SK-N-SH (cell line): ENCODE results near the gene TIMM29. TPM values are rescaled to one million over a fixed set of nuclear protein-coding genes. Genes with fewer than 3 reads are reported as not detected.

Source experiments
- CTCF ChIA-PET: fragments of 300-600, 350-600 bp; formaldehyde crosslinking; extraction: SDS; loops from one replicate; lab custom pipeline; 2021; lab: Yijun Ruan, JAX
- POLR2A ChIA-PET: fragments of 350-600 bp; sonication (Branson Sonifier 250); formaldehyde crosslinking; extraction: SDS; loops from one replicate; lab custom pipeline; 2020; ENCODE audit warnings: antibody characterized with exemption, inconsistent platforms; lab: Yijun Ruan, JAX
- DNase-seq: peaks from one replicate; pipeline ENCODE4 v3.0.0; 2012
- H2AFZ ChIP-seq: fragments of 200-600 bp; sonication (generic); 2 replicates; pipeline ENCODE4 v1.8.1; 2016; ENCODE audit warnings: antibody characterized with exemption, mild to moderate bottlenecking, low read depth
- H3F3A ChIP-seq: fragments of 200-600 bp; sonication (generic); replicated peaks from 2 replicates; pipeline ENCODE3; 2016; ENCODE audit warnings: antibody characterized with exemption, mild to moderate bottlenecking; ENCODE audit not compliant: insufficient read depth
- H3K27ac ChIP-seq, 2 experiments: fragments of 200-500 bp in 1 of 2; fragments of 200-600 bp in 1 of 2; sonication (Bioruptor generic) in 1 of 2; sonication (generic), shearing (Covaris generic) in 1 of 2; 2 replicates each; pipeline versions ENCODE4 v1.5.1 to v1.6.1; 2014 to 2016; ENCODE audit warnings: low read depth in 2 of 2, inconsistent platforms in 1 of 2, low read length in 1 of 2, mild to moderate bottlenecking in 1 of 2, mixed read lengths in 1 of 2
- H3K27me3 ChIP-seq: fragments of 200-600 bp; sonication (generic), shearing (Covaris generic); 2 replicates; pipeline ENCODE4 v1.6.1; 2016; ENCODE audit warnings: mixed run types; ENCODE audit not compliant: insufficient read depth
- H3K36me3 ChIP-seq, 2 experiments: fragments of 200-500 bp in 1 of 2; fragments of 200-600 bp in 1 of 2; sonication (Bioruptor generic) in 1 of 2; sonication (generic) in 1 of 2; replicated peaks in 1 of 2; 2 replicates each; pipeline versions ENCODE3 to v1.5.1; 2014 to 2016; ENCODE audit warnings: low read length in 1 of 2, mild to moderate bottlenecking in 1 of 2; ENCODE audit not compliant: insufficient read depth in 2 of 2, control insufficient read depth in 1 of 2
- H3K4me1 ChIP-seq, 2 experiments: fragments of 200-500 bp in 1 of 2; fragments of 200-600 bp in 1 of 2; sonication (Bioruptor generic) in 1 of 2; sonication (generic), shearing (Covaris generic) in 1 of 2; 2 replicates each; pipeline versions ENCODE4 v1.5.1 to v1.6.1; 2014 to 2016; ENCODE audit warnings: low read depth in 1 of 2, low read length in 1 of 2, mixed run types in 1 of 2; ENCODE audit not compliant: insufficient read depth in 2 of 2, control insufficient read depth in 1 of 2
- H3K4me2 ChIP-seq: fragments of 200-600 bp; sonication (generic), shearing (Covaris generic); 2 replicates; pipeline ENCODE4 v1.6.1; 2017; ENCODE audit warnings: mixed run types
- H3K4me3 ChIP-seq, 2 experiments: fragments of 200-500 bp in 1 of 2; fragments of 200-600 bp in 1 of 2; sonication (Bioruptor generic) in 1 of 2; sonication (generic), shearing (Covaris generic) in 1 of 2; 2 replicates each; pipeline versions ENCODE4 v1.5.1 to v1.8.1; 2014 to 2016; ENCODE audit warnings: low read depth in 2 of 2, inconsistent platforms in 1 of 2, low read length in 1 of 2, mild to moderate bottlenecking in 1 of 2, mixed read lengths in 1 of 2, moderate library complexity in 1 of 2
- H3K79me2 ChIP-seq: fragments of 200-600 bp; sonication (generic); 2 replicates; pipeline ENCODE4 v1.8.1; 2017; ENCODE audit warnings: mild to moderate bottlenecking; ENCODE audit not compliant: insufficient read depth
- H3K9ac ChIP-seq: fragments of 200-600 bp; sonication (generic); 2 replicates; pipeline ENCODE4 v1.6.1; 2017; ENCODE audit warnings: mixed run types
- H3K9me2 ChIP-seq: fragments of 200-600 bp; sonication (generic); 2 replicates; pipeline ENCODE4 v1.6.1; 2017; ENCODE audit warnings: mixed run types
- H3K9me3 ChIP-seq: fragments of 200-600 bp; sonication (generic); 2 replicates; pipeline ENCODE4 v1.6.1; 2017; ENCODE audit warnings: mixed run types, mild to moderate bottlenecking, moderate library complexity
- H4K20me1 ChIP-seq: fragments of 200-600 bp; sonication (generic); 2 replicates; pipeline ENCODE4 v1.6.1; 2017; ENCODE audit warnings: mild to moderate bottlenecking, mixed run types; ENCODE audit not compliant: insufficient read depth
- CHD2 ChIP-seq: fragments of 150-350 bp; IDR thresholded peaks from 2 replicates; pipeline ENCODE4 v1.6.1; 2018; ENCODE audit warnings: low read length; ENCODE audit not compliant: partially characterized antibody
- ELF1 ChIP-seq: IDR thresholded peaks from 2 replicates; pipeline ENCODE4 v1.4.0; 2012
- EP300 ChIP-seq, 2 experiments: IDR thresholded peaks; 2 replicates each; pipeline versions ENCODE4 v1.4.0 to v1.6.1; 2012; ENCODE audit warnings: borderline replicate concordance in 1 of 2, low read depth in 1 of 2, low read length in 1 of 2
- EZH2phosphoT487 ChIP-seq: fragments of 200-600 bp; sonication (generic); IDR thresholded peaks from 2 replicates; pipeline ENCODE4 v1.6.1; 2017; ENCODE audit warnings: low read depth, mixed run types, mild to moderate bottlenecking, antibody characterized with exemption, moderate library complexity, borderline replicate concordance
- FOSL2 ChIP-seq: IDR thresholded peaks from 2 replicates; pipeline ENCODE4 v1.4.0; 2012; ENCODE audit warnings: low read depth, mild to moderate bottlenecking, moderate library complexity, borderline replicate concordance
- FOXJ3 ChIP-seq: sonication (generic); formaldehyde crosslinking; IDR thresholded peaks from 2 replicates; pipeline ENCODE4 v1.5.1; 2020; ENCODE audit warnings: mild to moderate bottlenecking, missing genetic modification reagents
- FOXM1 ChIP-seq: IDR thresholded peaks from 2 replicates; pipeline ENCODE4 v1.4.0; 2012; ENCODE audit warnings: low read depth, mild to moderate bottlenecking
- GABPA ChIP-seq: IDR thresholded peaks from 2 replicates; pipeline ENCODE4 v1.4.0; 2012; ENCODE audit warnings: low read depth, mild to moderate bottlenecking
- GATA2 ChIP-seq: sonication (generic); formaldehyde crosslinking; IDR thresholded peaks from 2 replicates; pipeline ENCODE4 v1.5.0; 2020; ENCODE audit warnings: mild to moderate bottlenecking, missing genetic modification reagents
- MEF2A ChIP-seq: IDR thresholded peaks from 2 replicates; pipeline ENCODE4 v1.4.0; 2012; ENCODE audit warnings: low read depth, borderline replicate concordance
- MXI1 ChIP-seq: IDR thresholded peaks from 2 replicates; pipeline ENCODE4 v1.6.1; 2012; ENCODE audit warnings: mild to moderate bottlenecking, low read depth, low read length, improper control_type of control experiment
- NFIC ChIP-seq: IDR thresholded peaks from 2 replicates; pipeline ENCODE4 v1.4.0; 2012; ENCODE audit warnings: borderline replicate concordance
- RAD21 ChIP-seq: IDR thresholded peaks from 2 replicates; pipeline ENCODE4 v1.6.1; 2012; ENCODE audit warnings: mild to moderate bottlenecking, low read length
- RCOR1 ChIP-seq: fragments of 150-350 bp; IDR thresholded peaks from 2 replicates; pipeline ENCODE4 v1.6.1; 2017; ENCODE audit warnings: antibody characterized with exemption, low read length
- RFX5 ChIP-seq: IDR thresholded peaks from 2 replicates; pipeline ENCODE4 v1.6.1; 2012; ENCODE audit warnings: mild to moderate bottlenecking, improper control_type of control experiment, low read length
- RXRA ChIP-seq: IDR thresholded peaks from 2 replicates; pipeline ENCODE4 v1.4.0; 2012; ENCODE audit warnings: low read depth, mild to moderate bottlenecking, borderline replicate concordance
- YY1 ChIP-seq: IDR thresholded peaks from 2 replicates; pipeline ENCODE4 v1.4.0; 2012; ENCODE audit warnings: low read depth, mild to moderate bottlenecking
- WGBS: methylation state at CpG from one replicate; pipeline ENCODE4 v1.1.6; 2017; ENCODE audit warnings: low lambda C conversion rate; 5-methylcytosine and 5-hydroxymethylcytosine counted together
- polyA plus RNA-seq, 3 experiments: library from polyadenylated mRNA; depleted of rRNA; stranded (reverse); fragments of >200 nt; gene quantifications; 2 replicates each; pipeline ENCODE4 v1.2.3, GENCODE V29; 2012
- TF ChIP-seq, protein P1 (sequence below): IDR thresholded peaks from 2 replicates; pipeline ENCODE4 v1.4.0; 2012; ENCODE audit warnings: low read depth
- TF ChIP-seq, protein P2 (sequence below): IDR thresholded peaks from 2 replicates; pipeline ENCODE4 v1.6.1; 2012; ENCODE audit warnings: mild to moderate bottlenecking, low read depth, low read length, moderate library complexity
- TF ChIP-seq, protein P3 (sequence below): fragments of 150-350 bp; IDR thresholded peaks from 2 replicates; pipeline ENCODE4 v1.6.1; 2017; ENCODE audit warnings: antibody characterized with exemption, low read length, low read depth, borderline replicate concordance
- TF ChIP-seq, protein P4 (sequence below): IDR thresholded peaks from 2 replicates; pipeline ENCODE4; 2012

TIMM29 gene
- polyA plus RNA-seq, 1 of the 3 experiments (the other 2 are of a cell fraction) = 12.5 TPM

DNA sequence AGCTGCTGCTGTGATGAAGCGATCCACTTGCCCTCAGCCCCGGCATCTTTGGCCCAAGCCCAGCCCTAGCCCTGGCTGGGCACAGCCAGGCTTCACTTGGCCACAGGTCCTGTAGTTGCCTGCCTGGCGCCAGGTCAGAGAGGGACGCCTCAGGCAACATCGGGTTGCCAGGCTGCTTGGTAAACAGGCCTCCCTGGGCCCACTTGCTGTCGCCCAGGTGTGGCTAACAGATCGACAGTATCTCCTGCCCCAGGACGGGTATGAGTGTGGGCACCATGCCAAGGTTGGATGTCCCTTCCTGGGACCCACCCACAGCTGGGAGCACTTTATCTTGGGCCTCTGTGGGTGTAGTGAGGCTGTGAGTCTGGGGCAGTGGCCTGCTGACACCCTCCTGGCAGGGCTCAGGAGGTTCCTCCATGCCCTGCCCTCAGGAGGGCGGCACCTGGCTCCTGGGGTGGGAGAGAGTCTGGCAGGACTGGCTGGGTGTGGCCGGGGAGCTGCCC lies 29.4 kb upstream of the TIMM29 start:
- CTCF ChIA-PET = interaction anchor here (0.7 to 1.6 kb wide), 4 partner anchors 9 to 80 kb away, joined by 3 to 7 read pairs (median 4); no protein-coding TSS in a partner anchor
- WGBS = 47% methylated on average over 4 of the region's 10 CpGs
- TF ChIP-seq FOXJ3 (0 out of 2 replicates have a peak, but pooled peaks have one; percentile 21), MXI1 (peak; percentile 64), EP300 (IDR thresholded peaks at IDR 0.05; ENCODE audit: borderline replicate concordance in 1 of 2, low read depth in 1 of 2, low read length in 1 of 2) (peak in 1 of 2 experiments; percentile 61; a peak in 2 of 4 replicates), YY1 (no peak), FOSL2 (no peak), CHD2 (no peak), GATA2 (CRISPR knock-in tag) (0 out of 2 replicates have a peak, but pooled peaks have one; percentile 16)
- TF ChIP-seq, protein P1, sequence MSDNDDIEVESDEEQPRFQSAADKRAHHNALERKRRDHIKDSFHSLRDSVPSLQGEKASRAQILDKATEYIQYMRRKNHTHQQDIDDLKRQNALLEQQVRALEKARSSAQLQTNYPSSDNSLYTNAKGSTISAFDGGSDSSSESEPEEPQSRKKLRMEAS = no peak

DNA sequence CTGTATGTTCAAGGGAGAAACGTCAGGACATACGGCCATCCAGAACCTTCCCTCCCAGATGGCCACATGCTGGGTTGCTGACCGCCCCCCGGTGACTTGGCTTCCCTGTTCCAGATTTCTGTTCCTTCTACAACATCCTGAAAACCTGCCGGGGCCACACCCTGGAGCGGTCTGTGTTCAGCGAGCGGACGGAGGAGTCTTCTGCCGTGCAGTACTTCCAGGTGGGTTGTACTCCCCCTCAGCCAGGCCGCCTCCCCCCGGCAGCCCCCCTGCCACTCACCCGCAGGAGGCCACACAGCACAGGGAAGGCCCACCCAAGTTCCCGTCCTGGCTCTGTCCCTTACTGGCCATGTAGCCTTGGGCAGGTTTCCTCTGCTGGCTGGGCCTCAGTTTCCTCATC lies 20.7 kb upstream of the TIMM29 start:
- CTCF ChIA-PET = interaction anchor here (0.6 to 1.5 kb wide), 4 partner anchors 9 to 37 kb away, joined by 3 to 6 read pairs (median 4); no protein-coding TSS in a partner anchor
- Histone ChIP-seq H3K9me2 (no peaks in the 10 kb centered on the region), H3K9me3 (no peaks in the 10 kb centered on the region), H3K27ac (no peak overlapping the region), H2AFZ (no peak overlapping the region), H3K9ac (no peak overlapping the region), H3F3A (no peaks in the 10 kb centered on the region), H3K79me2 (peaks cover 22% of the 10 kb centered on the region; the same call in 1 of the 2 replicates), H4K20me1 (peaks cover 9% of the 10 kb centered on the region; the same call in 1 of the 2 replicates), H3K4me2 (no peak overlapping the region), H3K36me3 (peaks cover 5 to 30% of the 10 kb centered on the region in 2 experiments), H3K4me1 (no peaks in the 10 kb centered on the region), H3K4me3 (no peak overlapping the region), H3K27me3 (no peaks in the 10 kb centered on the region)
- no peak for TF ChIP-seq EP300 (IDR thresholded peaks at IDR 0.05; ENCODE audit: borderline replicate concordance in 1 of 2, low read depth in 1 of 2, low read length in 1 of 2)
- no peak for TF ChIP-seq RAD21
- TF ChIP-seq EZH2phosphoT487 = no peak
- TF ChIP-seq FOXM1 = no peak
- TF ChIP-seq, protein P2, sequence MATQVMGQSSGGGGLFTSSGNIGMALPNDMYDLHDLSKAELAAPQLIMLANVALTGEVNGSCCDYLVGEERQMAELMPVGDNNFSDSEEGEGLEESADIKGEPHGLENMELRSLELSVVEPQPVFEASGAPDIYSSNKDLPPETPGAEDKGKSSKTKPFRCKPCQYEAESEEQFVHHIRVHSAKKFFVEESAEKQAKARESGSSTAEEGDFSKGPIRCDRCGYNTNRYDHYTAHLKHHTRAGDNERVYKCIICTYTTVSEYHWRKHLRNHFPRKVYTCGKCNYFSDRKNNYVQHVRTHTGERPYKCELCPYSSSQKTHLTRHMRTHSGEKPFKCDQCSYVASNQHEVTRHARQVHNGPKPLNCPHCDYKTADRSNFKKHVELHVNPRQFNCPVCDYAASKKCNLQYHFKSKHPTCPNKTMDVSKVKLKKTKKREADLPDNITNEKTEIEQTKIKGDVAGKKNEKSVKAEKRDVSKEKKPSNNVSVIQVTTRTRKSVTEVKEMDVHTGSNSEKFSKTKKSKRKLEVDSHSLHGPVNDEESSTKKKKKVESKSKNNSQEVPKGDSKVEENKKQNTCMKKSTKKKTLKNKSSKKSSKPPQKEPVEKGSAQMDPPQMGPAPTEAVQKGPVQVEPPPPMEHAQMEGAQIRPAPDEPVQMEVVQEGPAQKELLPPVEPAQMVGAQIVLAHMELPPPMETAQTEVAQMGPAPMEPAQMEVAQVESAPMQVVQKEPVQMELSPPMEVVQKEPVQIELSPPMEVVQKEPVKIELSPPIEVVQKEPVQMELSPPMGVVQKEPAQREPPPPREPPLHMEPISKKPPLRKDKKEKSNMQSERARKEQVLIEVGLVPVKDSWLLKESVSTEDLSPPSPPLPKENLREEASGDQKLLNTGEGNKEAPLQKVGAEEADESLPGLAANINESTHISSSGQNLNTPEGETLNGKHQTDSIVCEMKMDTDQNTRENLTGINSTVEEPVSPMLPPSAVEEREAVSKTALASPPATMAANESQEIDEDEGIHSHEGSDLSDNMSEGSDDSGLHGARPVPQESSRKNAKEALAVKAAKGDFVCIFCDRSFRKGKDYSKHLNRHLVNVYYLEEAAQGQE = no peak
- no peak for TF ChIP-seq GABPA
- TF ChIP-seq MXI1 = no peak
- TF ChIP-seq NFIC = no peak
- TF ChIP-seq, protein P3, sequence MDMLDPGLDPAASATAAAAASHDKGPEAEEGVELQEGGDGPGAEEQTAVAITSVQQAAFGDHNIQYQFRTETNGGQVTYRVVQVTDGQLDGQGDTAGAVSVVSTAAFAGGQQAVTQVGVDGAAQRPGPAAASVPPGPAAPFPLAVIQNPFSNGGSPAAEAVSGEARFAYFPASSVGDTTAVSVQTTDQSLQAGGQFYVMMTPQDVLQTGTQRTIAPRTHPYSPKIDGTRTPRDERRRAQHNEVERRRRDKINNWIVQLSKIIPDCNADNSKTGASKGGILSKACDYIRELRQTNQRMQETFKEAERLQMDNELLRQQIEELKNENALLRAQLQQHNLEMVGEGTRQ = no peak
- no peak for TF ChIP-seq RFX5
- TF ChIP-seq, protein P4, sequence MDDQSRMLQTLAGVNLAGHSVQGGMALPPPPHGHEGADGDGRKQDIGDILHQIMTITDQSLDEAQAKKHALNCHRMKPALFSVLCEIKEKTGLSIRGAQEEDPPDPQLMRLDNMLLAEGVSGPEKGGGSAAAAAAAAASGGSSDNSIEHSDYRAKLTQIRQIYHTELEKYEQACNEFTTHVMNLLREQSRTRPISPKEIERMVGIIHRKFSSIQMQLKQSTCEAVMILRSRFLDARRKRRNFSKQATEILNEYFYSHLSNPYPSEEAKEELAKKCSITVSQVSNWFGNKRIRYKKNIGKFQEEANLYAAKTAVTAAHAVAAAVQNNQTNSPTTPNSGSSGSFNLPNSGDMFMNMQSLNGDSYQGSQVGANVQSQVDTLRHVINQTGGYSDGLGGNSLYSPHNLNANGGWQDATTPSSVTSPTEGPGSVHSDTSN = no peak
- no peak for TF ChIP-seq RXRA
- TF ChIP-seq MEF2A = no peak
- TF ChIP-seq RCOR1 = no peak
- TF ChIP-seq ELF1 = no peak
- 93% methylated on average over 5 of the region's 14 CpGs for WGBS
- POLR2A ChIA-PET = no interaction called here
- DNase-seq = no peak

More for the DNA sequence above, 29.4 kb upstream of the TIMM29 start:
- Histone ChIP-seq H3K36me3 (no peaks in the 10 kb centered on the region), H3K27me3 (no peaks in the 10 kb centered on the region), H3F3A (no peaks in the 10 kb centered on the region), H2AFZ (no peak overlapping the region), H3K9me3 (no peaks in the 10 kb centered on the region), H3K9ac (no peak overlapping the region), H3K27ac (peak overlapping the region in 1 of 2 experiments; percentile 67; a peak in 2 of 4 replicates), H3K9me2 (no peaks in the 10 kb centered on the region), H3K4me3 (no peak overlapping the region), H3K79me2 (peaks cover 84% of the 10 kb centered on the region), H3K4me2 (no peak overlapping the region), H4K20me1 (peaks cover 58% of the 10 kb centered on the region), H3K4me1 (peaks cover 0 to 29% of the 10 kb centered on the region in 2 experiments; a peak in 2 of 4 replicates)
- POLR2A ChIA-PET = no interaction called here
- peak; percentile 83 for DNase-seq
